Neural progenitor cell (in vitro differentiated cells): ENCODE measurements around the gene SMAP2.

Experiments used
- EZH2 ChIP-seq: fragments of 200-600 bp; sonication (generic); IDR thresholded peaks from 2 replicates; pipeline ENCODE4 v1.6.1; 2017; ENCODE audit warnings: antibody characterized with exemption, mild to moderate bottlenecking, moderate library complexity
- EZH2phosphoT487 ChIP-seq: fragments of 200-600 bp; sonication (generic); IDR thresholded peaks from 2 replicates; pipeline ENCODE4 v1.6.1; 2017; ENCODE audit warnings: antibody characterized with exemption
- TF ChIP-seq, protein P1 (sequence below): fragments of 200-600 bp; sonication (generic); IDR thresholded peaks from 2 replicates; pipeline ENCODE4 v1.5.1; 2017; ENCODE audit warnings: antibody characterized with exemption, mild to moderate bottlenecking

DNA sequence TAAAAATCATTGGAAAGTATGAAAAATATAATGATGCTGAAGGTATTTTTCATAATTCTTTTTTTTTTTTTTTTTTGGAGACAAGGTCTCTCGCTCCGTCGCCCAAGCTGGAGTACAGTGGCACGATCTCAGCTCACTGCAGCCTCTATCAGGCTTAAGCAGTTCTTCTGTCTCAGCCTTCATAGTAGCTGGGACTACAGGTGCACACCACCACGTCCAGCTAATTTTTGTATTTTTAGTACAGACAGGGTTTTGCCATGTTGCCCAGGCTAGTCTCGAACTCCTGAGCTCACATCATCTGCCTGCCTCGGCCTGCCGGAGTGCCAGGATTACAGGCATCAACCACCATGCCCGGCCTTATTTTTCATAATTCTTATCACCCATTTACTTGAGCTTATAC lies 13.3 kb downstream of the SMAP2 start:
- no peak for TF ChIP-seq EZH2
- TF ChIP-seq, protein P1, sequence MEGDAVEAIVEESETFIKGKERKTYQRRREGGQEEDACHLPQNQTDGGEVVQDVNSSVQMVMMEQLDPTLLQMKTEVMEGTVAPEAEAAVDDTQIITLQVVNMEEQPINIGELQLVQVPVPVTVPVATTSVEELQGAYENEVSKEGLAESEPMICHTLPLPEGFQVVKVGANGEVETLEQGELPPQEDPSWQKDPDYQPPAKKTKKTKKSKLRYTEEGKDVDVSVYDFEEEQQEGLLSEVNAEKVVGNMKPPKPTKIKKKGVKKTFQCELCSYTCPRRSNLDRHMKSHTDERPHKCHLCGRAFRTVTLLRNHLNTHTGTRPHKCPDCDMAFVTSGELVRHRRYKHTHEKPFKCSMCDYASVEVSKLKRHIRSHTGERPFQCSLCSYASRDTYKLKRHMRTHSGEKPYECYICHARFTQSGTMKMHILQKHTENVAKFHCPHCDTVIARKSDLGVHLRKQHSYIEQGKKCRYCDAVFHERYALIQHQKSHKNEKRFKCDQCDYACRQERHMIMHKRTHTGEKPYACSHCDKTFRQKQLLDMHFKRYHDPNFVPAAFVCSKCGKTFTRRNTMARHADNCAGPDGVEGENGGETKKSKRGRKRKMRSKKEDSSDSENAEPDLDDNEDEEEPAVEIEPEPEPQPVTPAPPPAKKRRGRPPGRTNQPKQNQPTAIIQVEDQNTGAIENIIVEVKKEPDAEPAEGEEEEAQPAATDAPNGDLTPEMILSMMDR: no peak
- no peak for TF ChIP-seq EZH2phosphoT487
